Right cardiac atrium (tissue), 5 donors: Measurements from ENCODE around the gene CDK19. TPM values are rescaled to one million over a fixed set of nuclear protein-coding genes. Genes with fewer than 3 reads are reported as not detected.
"Not testable (repeated sequence)": the region's sequence is repeated elsewhere in the genome, so short reads cannot be mapped to it uniquely, and the experiment has no call there.

Experiments
- ATAC-seq, 2 donors: fragments of 200-7000 bp; cut with Tn5 transposase; one replicate each; pipeline versions ENCODE4 v1.8.0 to v1.9.1; 2020; ENCODE audit warnings: moderate library complexity in 2 of 2, mild to moderate bottlenecking in 1 of 2
- DNase-seq, 3 donors: peaks; one replicate each; pipeline ENCODE4 v3.0.0-alpha.2; 2020
- H3K27ac ChIP-seq: one replicate; pipeline ENCODE4 v1.5.1; 2013; ENCODE audit warnings: mild to moderate bottlenecking, low read length, control low read depth, moderate library complexity
- H3K27me3 ChIP-seq: one replicate; pipeline ENCODE4 v1.6.1; 2013; ENCODE audit not compliant: control insufficient read depth, insufficient read depth
- H3K4me1 ChIP-seq: one replicate; pipeline ENCODE4 v1.6.1; 2013; ENCODE audit warnings: low read length; ENCODE audit not compliant: control insufficient read depth, insufficient read depth
- H3K4me3 ChIP-seq: one replicate; pipeline ENCODE4 v1.5.1; 2013; ENCODE audit warnings: low read length, control low read depth
- H3K9me3 ChIP-seq: one replicate; pipeline ENCODE4 v1.6.1; 2013; ENCODE audit warnings: low read length; ENCODE audit not compliant: control insufficient read depth
- WGBS: extraction: QIAGEN DNeasy Blood & Tissue Kit; methylation state at CpG from one replicate; pipeline ENCODE4 v1.1.7; 2013; 5-methylcytosine and 5-hydroxymethylcytosine counted together
- intact Hi-C, 4 donors: fragments of 100-400 bp; cut with DNase I; formaldehyde crosslinking; loops; one replicate each; pipeline versions ENCODE4 v1.11.0 to v1.14.0; 2022 to 2023
- polyA plus RNA-seq: library from polyadenylated mRNA; stranded (reverse); fragments of 200-250 nt; gene quantifications from one replicate; pipeline ENCODE4 v1.2.3, GENCODE V29; 2013
- total RNA-seq, 4 donors: library from RNA; stranded (reverse); fragmentation: NEBNext Ultra II Directional; extraction: Animal tissue kit (Norgen Biotek cat#: 25700); gene quantifications; one replicate each; pipeline ENCODE4 v1.2.1, GENCODE V29; 2021
- donor health status: healthy with polysubstance abuse.
- donor health status: DM: no; HTN: yes; CAD: no.
- donor health status: DM: no; HTN: no; CAD: no.
- donor health status: DM: no; HTN: yes; CAD: no; lungs with severe emphysema.
- donor health status: DM: yes; HTN: yes; CAD: no.

CDK19 gene
- total and polyA plus RNA-seq, 5 donors = 4.8 to 10.8 (median 9.8) TPM

- H3K4me3 ChIP-seq = no peak overlapping the region
- H3K9me3 ChIP-seq = no peaks in the 10 kb centered on the region
- H3K27me3 ChIP-seq = no peaks in the 10 kb centered on the region
- no peak overlapping the region for H3K27ac ChIP-seq
- 92% methylated on average over 3 of the region's 3 CpGs for WGBS
- H3K4me1 ChIP-seq = no peaks in the 10 kb centered on the region
- no peak for DNase-seq
- intact Hi-C loops = no loop called here
- no peak for ATAC-seq
Measured at GRCh38 chr6:110786271-110786670, 29.0 kb downstream of the CDK19 start.

- no peaks in the 10 kb centered on the region for H3K9me3 ChIP-seq
- H3K27me3 ChIP-seq = no peaks in the 10 kb centered on the region
- H3K4me1 ChIP-seq = no peaks in the 10 kb centered on the region
- intact Hi-C loops = no loop called here
- DNase-seq = no peak
- no peak for ATAC-seq
- H3K27ac ChIP-seq = no peak overlapping the region
- 75% methylated on average over 1 of the region's 1 CpG for WGBS
- H3K4me3 ChIP-seq = no peak overlapping the region
Measured at GRCh38 chr6:110784610-110784979, 30.7 kb downstream of the CDK19 start.

GRCh38 chr6:110781522-110782214 is 33.6 kb downstream of the CDK19 start:
- ATAC-seq (no peak), DNase-seq (no peak)
- H3K4me1 ChIP-seq = no peaks in the 10 kb centered on the region
- WGBS = 64% methylated on average over 7 of the region's 7 CpGs
- no peak overlapping the region for H3K27ac ChIP-seq
- H3K4me3 ChIP-seq = no peak overlapping the region
- intact Hi-C loops = no loop called here
- no peaks in the 10 kb centered on the region for H3K27me3 ChIP-seq
- H3K9me3 ChIP-seq = no peaks in the 10 kb centered on the region

GRCh38 chr6:110778333-110778732 is 36.9 kb downstream of the CDK19 start:
- Histone ChIP-seq H3K27ac (no peak overlapping the region), H3K4me1 (no peaks in the 10 kb centered on the region), H3K9me3 (no peaks in the 10 kb centered on the region), H3K4me3 (no peak overlapping the region), H3K27me3 (no peaks in the 10 kb centered on the region)
- DNase-seq = no peak
- no peak for ATAC-seq
- intact Hi-C loops = no loop called here
- 85% methylated on average over 1 of the region's 1 CpG for WGBS

- Histone ChIP-seq H3K4me1 (no peaks in the 10 kb centered on the region), H3K27me3 (no peaks in the 10 kb centered on the region), H3K9me3 (no peaks in the 10 kb centered on the region), H3K27ac (no peak overlapping the region), H3K4me3 (no peak overlapping the region)
- intact Hi-C loops = no loop called here
- DNase-seq (no peak), ATAC-seq (no peak)
- 94% methylated on average over 2 of the region's 2 CpGs for WGBS
Measured at GRCh38 chr6:110777636-110778035, 37.6 kb downstream of the CDK19 start.

GRCh38 chr6:110776413-110776812 is 38.9 kb downstream of the CDK19 start:
- no peak overlapping the region for H3K4me3 ChIP-seq
- H3K9me3 ChIP-seq = no peaks in the 10 kb centered on the region
- no peaks in the 10 kb centered on the region for H3K4me1 ChIP-seq
- no peak for DNase-seq
- H3K27me3 ChIP-seq = no peaks in the 10 kb centered on the region
- intact Hi-C loops = no loop called here
- no peak overlapping the region for H3K27ac ChIP-seq
- no peak for ATAC-seq

- intact Hi-C loops = no loop called here
Measured at GRCh38 chr6:110769923-110770322, 45.3 kb downstream of the CDK19 start.

GRCh38 chr6:110768057-110768456 is 47.2 kb downstream of the CDK19 start:
- WGBS = 90% methylated on average over 1 of the region's 1 CpG
- Histone ChIP-seq H3K27me3 (no peaks in the 10 kb centered on the region), H3K27ac (no peak overlapping the region), H3K4me3 (no peak overlapping the region), H3K4me1 (no peaks in the 10 kb centered on the region), H3K9me3 (no peaks in the 10 kb centered on the region)
- intact Hi-C loops = no loop called here
- no peak for ATAC-seq
- DNase-seq = no peak

More at GRCh38 chr6:110769923-110770322, 45.3 kb downstream of the CDK19 start:
- 89% methylated on average over 2 of the region's 2 CpGs for WGBS
- Histone ChIP-seq H3K4me3 (no peak overlapping the region), H3K4me1 (no peaks in the 10 kb centered on the region), H3K27ac (no peak overlapping the region), H3K27me3 (no peaks in the 10 kb centered on the region), H3K9me3 (no peaks in the 10 kb centered on the region)
- DNase-seq (no peak), ATAC-seq (no peak)

GRCh38 chr6:110761371-110761770 is 53.9 kb downstream of the CDK19 start:
- no peak overlapping the region for H3K4me3 ChIP-seq
- no peaks in the 10 kb centered on the region for H3K27me3 ChIP-seq
- DNase-seq = no peak
- H3K27ac ChIP-seq = no peak overlapping the region
- WGBS = 79% methylated on average over 3 of the region's 3 CpGs
- no peaks in the 10 kb centered on the region for H3K4me1 ChIP-seq
- intact Hi-C loops = no loop called here
- no peaks in the 10 kb centered on the region for H3K9me3 ChIP-seq
- ATAC-seq = no peak

GRCh38 chr6:110760589-110760988 is 54.7 kb downstream of the CDK19 start:
- WGBS = 97% methylated on average over 8 of the region's 8 CpGs
- DNase-seq (no peak), ATAC-seq (no peak)
- intact Hi-C loops = no loop called here
- no peaks in the 10 kb centered on the region for H3K27me3 ChIP-seq
- no peak overlapping the region for H3K27ac ChIP-seq
- H3K4me1 ChIP-seq = no peaks in the 10 kb centered on the region
- no peak overlapping the region for H3K4me3 ChIP-seq
- no peaks in the 10 kb centered on the region for H3K9me3 ChIP-seq

GRCh38 chr6:110760098-110760497 is 55.2 kb downstream of the CDK19 start:
- WGBS = 95% methylated on average over 5 of the region's 5 CpGs
- H3K4me3 ChIP-seq, DNase-seq, H3K27me3 ChIP-seq, H3K9me3 ChIP-seq, H3K4me1 ChIP-seq, ATAC-seq, intact Hi-C loops, H3K27ac ChIP-seq: not testable (repeated sequence)

GRCh38 chr6:110757926-110758325 is 57.3 kb downstream of the CDK19 start:
- Histone ChIP-seq H3K27me3 (no peaks in the 10 kb centered on the region), H3K27ac (no peak overlapping the region), H3K4me1 (no peaks in the 10 kb centered on the region), H3K9me3 (no peaks in the 10 kb centered on the region), H3K4me3 (no peak overlapping the region)
- 94% methylated on average over 4 of the region's 4 CpGs for WGBS
- DNase-seq = no peak
- intact Hi-C loops = no loop called here
- no peak for ATAC-seq
